Gastroesophageal sphincter (tissue), 3 donors: Measurements from ENCODE around the gene MARVELD3.

Source experiments
- CTCF ChIP-seq, 4 experiments: fragments of 200-600 bp in 2 of 4; fragments of 450-650 bp in 2 of 4; sonication (generic) in 1 of 4; IDR thresholded peaks; one replicate each; pipeline ENCODE4 v1.5.1; 2017 to 2019; ENCODE audit warnings: antibody characterized with exemption in 4 of 4, mild to moderate bottlenecking in 2 of 4, moderate library complexity in 2 of 4
- EP300 ChIP-seq: sonication (generic); formaldehyde crosslinking; IDR thresholded peaks from one replicate; pipeline ENCODE4 v1.6.1; 2017; ENCODE audit warnings: antibody characterized with exemption, mild to moderate bottlenecking
- POLR2AphosphoS5 ChIP-seq: sonication (generic); formaldehyde crosslinking; IDR thresholded peaks from one replicate; pipeline ENCODE4 v1.6.1; 2017; ENCODE audit warnings: antibody characterized with exemption

- TF ChIP-seq EP300 = no peak
- no peak for TF ChIP-seq CTCF (IDR thresholded peaks at IDR 0.05)
- TF ChIP-seq POLR2AphosphoS5 = no peak
Observed at GRCh38 chr16:71647391-71647790, 21.4 kb downstream of the MARVELD3 start.
